ENCODE results near the gene LHFPL3.

LHFPL3 gene

GRCh38 chr7:104795616-104796398 is 467.4 kb downstream of the LHFPL3 start:
- Histone ChIP-seq H4K20me1 (ENCODE audit: insufficient read depth, low read length) (no peaks in the 10 kb centered on the region), H3F3A (ENCODE audit: insufficient read depth, low read length) (no peaks in the 10 kb centered on the region), H3K27ac (ENCODE audit: low read length) (no peak overlapping the region), H2AFZ (ENCODE audit: low read length) (no peak overlapping the region), H3K4me1 (ENCODE audit: low read length) (no peaks in the 10 kb centered on the region), H3K79me2 (ENCODE audit: low read length) (no peaks in the 10 kb centered on the region), H3K4me2 (ENCODE audit: low read depth, low read length) (no peak overlapping the region), H3K4me3 (ENCODE audit: low read length) (no peak overlapping the region), H3K9me3 (replicated peaks; ENCODE audit: insufficient read depth, low read length) (no peaks in the 10 kb centered on the region), H3K27me3 (replicated peaks; ENCODE audit: insufficient read depth, low read length) (no peaks in the 10 kb centered on the region), H3K9me2 (replicated peaks; ENCODE audit: insufficient read depth, low read length) (no peaks in the 10 kb centered on the region), H3K9ac (ENCODE audit: low read length) (no peak overlapping the region), H3K36me3 (replicated peaks; ENCODE audit: insufficient read depth, low read length) (no peaks in the 10 kb centered on the region)
- no peak for DNase-seq
- TF ChIP-seq CTCF (IDR thresholded peaks at IDR 0.05; ENCODE audit: low read length) (no peak), EZH2 (optimal IDR thresholded peaks at IDR 0.05; ENCODE audit: low read depth, low read length) (no peak), EZH2phosphoT487 (IDR thresholded peaks at IDR 0.05; ENCODE audit: low read length) (no peak)

GRCh38 chr7:104800307-104800706 is 471.9 kb downstream of the LHFPL3 start:
- no peak overlapping the region for H3K27ac ChIP-seq (ENCODE audit: low read length)
- H3K36me3 ChIP-seq (replicated peaks; ENCODE audit: insufficient read depth, low read length), result no peaks in the 10 kb centered on the region
- H4K20me1 ChIP-seq (ENCODE audit: insufficient read depth, low read length), result no peaks in the 10 kb centered on the region
- DNase-seq, result no peak
- no peaks in the 10 kb centered on the region for H3K27me3 ChIP-seq (replicated peaks; ENCODE audit: insufficient read depth, low read length)
- no peak overlapping the region for H2AFZ ChIP-seq (ENCODE audit: low read length)
- no peaks in the 10 kb centered on the region for H3F3A ChIP-seq (ENCODE audit: insufficient read depth, low read length)
- no peaks in the 10 kb centered on the region for H3K9me2 ChIP-seq (replicated peaks; ENCODE audit: insufficient read depth, low read length)
- TF ChIP-seq EZH2 (optimal IDR thresholded peaks at IDR 0.05; ENCODE audit: low read depth, low read length), result no peak
- no peak for TF ChIP-seq EZH2phosphoT487 (IDR thresholded peaks at IDR 0.05; ENCODE audit: low read length)
- H3K9ac ChIP-seq (ENCODE audit: low read length), result no peak overlapping the region
- H3K4me3 ChIP-seq (ENCODE audit: low read length), result no peak overlapping the region
- H3K79me2 ChIP-seq (ENCODE audit: low read length), result no peaks in the 10 kb centered on the region
- H3K9me3 ChIP-seq (replicated peaks; ENCODE audit: insufficient read depth, low read length), result no peaks in the 10 kb centered on the region
- H3K4me2 ChIP-seq (ENCODE audit: low read depth, low read length), result no peak overlapping the region
- H3K4me1 ChIP-seq (ENCODE audit: low read length), result no peaks in the 10 kb centered on the region

- no peak overlapping the region for H2AFZ ChIP-seq (ENCODE audit: low read length)
- H4K20me1 ChIP-seq (ENCODE audit: insufficient read depth, low read length), result no peaks in the 10 kb centered on the region
- no peaks in the 10 kb centered on the region for H3K79me2 ChIP-seq (ENCODE audit: low read length)
- no peaks in the 10 kb centered on the region for H3F3A ChIP-seq (ENCODE audit: insufficient read depth, low read length)
- TF ChIP-seq EZH2phosphoT487 (IDR thresholded peaks at IDR 0.05; ENCODE audit: low read length) (no peak), EZH2 (optimal IDR thresholded peaks at IDR 0.05; ENCODE audit: low read depth, low read length) (no peak), CTCF (IDR thresholded peaks at IDR 0.05; ENCODE audit: low read length) (no peak)
- no peaks in the 10 kb centered on the region for H3K36me3 ChIP-seq (replicated peaks; ENCODE audit: insufficient read depth, low read length)
- H3K9ac ChIP-seq (ENCODE audit: low read length), result no peak overlapping the region
- no peak overlapping the region for H3K27ac ChIP-seq (ENCODE audit: low read length)
- no peak for DNase-seq
- H3K4me3 ChIP-seq (ENCODE audit: low read length), result no peak overlapping the region
- no peaks in the 10 kb centered on the region for H3K4me1 ChIP-seq (ENCODE audit: low read length)
- no peaks in the 10 kb centered on the region for H3K27me3 ChIP-seq (replicated peaks; ENCODE audit: insufficient read depth, low read length)
- H3K9me2 ChIP-seq (replicated peaks; ENCODE audit: insufficient read depth, low read length), result no peaks in the 10 kb centered on the region
- H3K4me2 ChIP-seq (ENCODE audit: low read depth, low read length), result no peak overlapping the region
- no peaks in the 10 kb centered on the region for H3K9me3 ChIP-seq (replicated peaks; ENCODE audit: insufficient read depth, low read length)
These were observed 472.6 kb downstream of the LHFPL3 start for GRCh38 chr7:104801022-104801421.

GRCh38 chr7:104803931-104804330 is 475.5 kb downstream of the LHFPL3 start:
- H3K27ac ChIP-seq (ENCODE audit: low read length), result no peak overlapping the region
- H3K27me3 ChIP-seq (replicated peaks; ENCODE audit: insufficient read depth, low read length), result no peaks in the 10 kb centered on the region
- no peak overlapping the region for H3K9ac ChIP-seq (ENCODE audit: low read length)
- no peaks in the 10 kb centered on the region for H3K9me2 ChIP-seq (replicated peaks; ENCODE audit: insufficient read depth, low read length)
- no peak overlapping the region for H3K4me2 ChIP-seq (ENCODE audit: low read depth, low read length)
- H3K79me2 ChIP-seq (ENCODE audit: low read length), result no peaks in the 10 kb centered on the region
- no peaks in the 10 kb centered on the region for H4K20me1 ChIP-seq (ENCODE audit: insufficient read depth, low read length)
- TF ChIP-seq EZH2phosphoT487 (IDR thresholded peaks at IDR 0.05; ENCODE audit: low read length) (no peak), CTCF (IDR thresholded peaks at IDR 0.05; ENCODE audit: low read length) (no peak), EZH2 (optimal IDR thresholded peaks at IDR 0.05; ENCODE audit: low read depth, low read length) (no peak)
- H3K4me1 ChIP-seq (ENCODE audit: low read length), result no peaks in the 10 kb centered on the region
- no peaks in the 10 kb centered on the region for H3F3A ChIP-seq (ENCODE audit: insufficient read depth, low read length)
- no peaks in the 10 kb centered on the region for H3K9me3 ChIP-seq (replicated peaks; ENCODE audit: insufficient read depth, low read length)
- no peak for DNase-seq
- H3K4me3 ChIP-seq (ENCODE audit: low read length), result no peak overlapping the region
- no peak overlapping the region for H2AFZ ChIP-seq (ENCODE audit: low read length)
- no peaks in the 10 kb centered on the region for H3K36me3 ChIP-seq (replicated peaks; ENCODE audit: insufficient read depth, low read length)
